Stimulated activated CD4-positive, alpha-beta T cell treated with anti-CD3 and anti-CD28 coated beads, Interleukin-4, amount 100 ng/mL, for 1 hour (primary cell): ENCODE results near the gene DIP2C.

Experiments used
- DNase-seq: peaks from one replicate; pipeline ENCODE4 v3.0.0-alpha.2; 2020

DIP2C gene

GRCh38 chr10:567869-568268, 121.6 kb downstream of the DIP2C start:
- DNase-seq: no peak

DNA sequence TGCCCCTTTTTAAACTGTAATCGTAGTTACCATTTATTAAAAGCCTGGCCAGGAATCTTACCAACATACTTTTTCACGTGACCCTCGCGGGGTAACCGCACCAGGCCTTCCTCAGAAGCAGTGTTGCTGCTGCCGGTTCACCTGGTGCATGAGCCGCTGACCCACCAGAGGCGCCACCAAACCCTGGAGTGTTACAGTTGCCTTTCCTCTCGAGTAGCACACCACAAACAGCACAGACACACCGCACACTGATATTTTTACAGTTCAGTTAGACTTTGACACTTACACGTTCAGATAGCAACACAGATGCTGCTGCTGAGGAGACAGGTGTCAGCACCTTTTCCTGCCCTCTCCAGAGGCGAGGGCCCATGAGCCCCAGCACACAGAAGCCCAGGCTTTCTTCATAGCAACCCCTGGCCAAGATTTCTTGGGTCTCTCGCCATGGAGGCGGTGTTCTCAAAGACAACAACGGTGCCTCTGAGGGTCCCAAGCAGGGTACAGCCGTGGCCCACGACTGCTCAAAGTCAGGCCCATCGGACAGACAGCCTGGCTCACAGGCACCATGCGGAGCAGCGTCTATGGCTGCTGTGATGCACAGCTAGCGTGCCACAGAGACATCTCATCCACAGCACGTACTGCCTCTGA, 123.1 kb downstream of the DIP2C start:
- no peak for DNase-seq

DNA sequence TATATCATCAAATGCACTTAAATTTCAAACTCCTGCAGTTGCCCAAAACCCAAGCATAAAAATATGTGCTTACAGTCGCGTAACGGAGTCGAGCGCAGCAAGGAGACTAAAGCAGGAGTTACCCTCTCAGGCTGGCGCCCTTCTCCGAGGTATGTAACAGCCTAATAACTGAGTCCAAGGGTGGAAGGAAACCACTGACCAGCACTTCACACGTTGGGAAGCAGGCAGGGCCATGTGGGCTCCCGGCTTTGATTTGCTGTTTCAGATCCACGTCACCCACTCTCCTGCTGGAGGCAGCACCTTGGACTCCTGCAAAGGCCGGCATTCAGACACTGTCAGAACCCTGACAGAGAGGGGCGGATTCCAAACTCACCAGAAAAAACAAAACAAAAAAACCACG, 123.8 kb downstream of the DIP2C start:
- no peak for DNase-seq

- no peak for DNase-seq
Observed at GRCh38 chr10:565146-565545, 124.3 kb downstream of the DIP2C start.

DNA sequence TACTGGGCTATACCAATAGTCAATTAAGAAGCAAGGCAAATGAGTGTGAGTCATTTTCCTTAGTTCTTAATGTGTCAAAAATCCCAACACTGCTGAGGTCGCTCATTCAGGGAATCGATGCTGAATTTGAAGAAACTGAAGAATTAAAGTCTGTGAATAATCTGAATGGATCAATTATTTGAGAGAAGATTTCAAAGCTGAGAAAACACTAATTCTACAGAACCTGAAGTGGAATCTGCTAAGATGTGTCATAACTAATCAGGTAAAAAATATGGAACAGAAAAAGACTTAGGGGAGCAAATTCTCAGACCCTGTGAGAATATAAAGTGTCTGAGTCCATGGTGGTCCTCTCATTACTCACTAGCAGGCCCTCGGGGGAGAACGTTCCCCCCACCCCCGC, 125.6 kb downstream of the DIP2C start:
- DNase-seq: no peak

DNA sequence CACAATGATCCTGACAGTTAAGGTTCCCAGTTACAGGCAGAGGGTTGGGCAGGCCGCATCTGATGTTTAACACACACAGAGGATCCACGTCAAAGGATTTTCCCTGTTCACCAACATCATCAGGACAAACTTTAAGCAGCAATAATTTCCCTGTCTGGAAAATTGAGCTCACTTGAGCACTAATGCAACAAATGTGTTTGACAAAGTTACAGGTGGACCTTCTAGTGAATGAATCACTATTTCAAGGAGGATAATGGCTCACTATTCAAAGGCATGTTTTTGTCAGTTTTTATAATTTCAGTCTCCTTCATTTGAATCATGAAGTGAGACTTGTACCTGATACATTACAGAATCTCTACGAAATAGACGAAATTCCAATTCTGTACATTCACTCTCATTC, 127.3 kb downstream of the DIP2C start:
- no peak for DNase-seq

GRCh38 chr10:561721-562120, 127.7 kb downstream of the DIP2C start:
- no peak for DNase-seq

DNA sequence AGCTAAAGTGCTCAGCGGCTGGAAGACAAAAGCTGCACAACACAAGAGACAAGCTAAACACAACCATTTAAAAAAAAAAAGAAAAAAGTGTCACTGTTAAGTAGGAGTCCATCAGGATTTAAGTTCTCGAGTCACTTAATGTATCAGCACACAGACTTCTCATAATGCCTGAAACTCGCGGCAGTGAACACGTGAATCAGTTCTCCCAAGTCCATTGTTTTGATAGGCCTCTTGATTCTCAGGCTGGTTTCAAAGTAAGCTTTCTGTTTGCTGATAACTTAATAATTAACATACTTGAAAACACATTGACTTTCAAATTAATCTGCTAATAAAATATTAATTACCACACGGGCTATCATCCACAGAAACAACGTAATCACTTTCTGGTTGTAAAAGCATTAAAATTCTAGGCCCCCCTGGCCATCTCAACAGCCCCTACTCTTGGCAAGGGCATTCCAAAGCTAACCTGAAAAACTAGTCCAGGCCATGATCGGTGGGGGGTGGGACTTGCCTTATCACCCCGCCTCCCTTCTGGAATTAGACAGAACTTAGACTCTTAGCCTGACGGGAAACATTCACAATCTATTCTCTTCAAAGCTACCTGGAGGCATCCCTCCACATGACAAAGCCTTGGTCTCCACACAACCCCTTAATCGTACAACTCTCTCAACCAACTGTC, 129.0 kb downstream of the DIP2C start:
- no peak for DNase-seq

DNA sequence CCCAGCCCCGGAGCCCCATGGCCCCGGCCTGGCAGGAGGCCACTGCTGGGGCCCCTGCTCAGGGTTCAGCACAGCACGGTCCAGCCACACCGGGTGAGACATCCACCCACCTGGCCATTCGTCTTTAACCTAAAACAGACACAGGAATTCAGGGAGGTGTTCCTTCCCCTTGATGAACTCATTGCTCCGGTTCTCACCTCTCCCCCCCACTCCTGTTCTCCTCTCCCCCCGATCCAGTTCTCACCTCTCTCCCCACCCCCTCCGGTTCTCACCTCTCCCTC, 129.8 kb downstream of the DIP2C start:
- no peak for DNase-seq

- no peak for DNase-seq
Observed at GRCh38 chr10:558891-559766, 130.3 kb downstream of the DIP2C start.

- no peak for DNase-seq
Observed at GRCh38 chr10:558364-558763, 131.1 kb downstream of the DIP2C start.

- DNase-seq: no peak
Observed at GRCh38 chr10:557792-558328, 131.6 kb downstream of the DIP2C start.

DNA sequence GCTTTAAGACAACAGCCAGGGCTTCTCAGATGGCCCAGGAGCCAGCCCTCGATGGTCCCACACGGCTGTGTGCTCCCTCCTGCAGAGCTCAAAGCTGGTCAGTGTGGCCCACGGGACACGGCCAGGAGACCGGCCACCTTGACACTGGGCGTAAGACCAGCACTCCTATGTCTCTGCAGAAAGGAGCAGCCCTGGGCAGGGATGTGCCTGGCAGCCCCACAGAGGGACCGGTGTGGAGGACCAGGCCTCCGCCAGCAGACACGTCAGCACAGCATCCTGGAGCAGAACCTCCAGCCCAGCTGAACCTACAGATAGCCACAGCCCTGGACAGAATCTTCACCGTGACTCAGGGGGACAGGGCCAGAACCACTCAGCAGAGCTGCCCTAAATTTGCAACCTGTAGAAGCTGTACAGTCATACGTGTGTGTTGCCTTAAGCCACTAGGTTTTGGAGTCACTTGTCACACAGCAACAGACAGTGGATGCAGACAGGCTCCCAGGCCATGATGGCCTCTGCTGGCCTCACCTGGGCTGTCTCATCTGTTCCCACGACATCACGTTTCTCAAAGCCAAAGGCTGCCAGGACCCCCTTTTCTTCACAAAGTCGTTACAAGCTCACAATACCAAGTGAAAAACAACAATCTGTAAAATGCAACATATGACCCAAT, 132.4 kb downstream of the DIP2C start:
- DNase-seq: no peak

DNA sequence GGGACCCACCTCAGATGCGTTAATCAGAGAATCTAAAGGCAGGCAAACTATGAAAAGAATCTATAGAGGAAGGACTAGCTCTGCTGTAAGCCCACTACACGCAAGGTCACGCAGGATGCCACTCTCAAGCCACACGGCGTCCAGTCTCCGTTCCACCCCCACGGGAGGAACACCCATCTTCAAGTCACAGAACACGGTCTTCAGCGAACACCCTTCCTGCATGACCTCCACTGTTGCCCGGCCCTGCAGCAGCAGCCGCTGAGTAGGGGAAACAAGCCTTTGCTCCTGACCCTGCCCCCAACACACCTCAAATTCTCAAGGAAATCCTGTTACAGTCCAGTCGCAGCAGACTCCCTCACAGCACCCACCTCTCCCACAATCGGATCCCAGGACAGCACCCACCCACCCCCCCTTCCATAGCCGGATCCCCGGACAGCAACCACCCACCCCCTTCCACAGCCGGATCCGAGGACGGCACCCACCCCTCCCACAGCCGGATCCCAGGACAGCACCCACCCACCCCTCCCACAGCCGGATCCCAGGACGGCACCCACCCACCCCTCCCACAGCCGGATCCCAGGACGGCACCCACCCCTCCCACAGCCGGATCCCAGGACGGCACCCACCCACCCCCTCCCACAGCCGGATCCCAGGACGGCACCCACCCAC, 133.7 kb downstream of the DIP2C start:
- DNase-seq: no peak

DNA sequence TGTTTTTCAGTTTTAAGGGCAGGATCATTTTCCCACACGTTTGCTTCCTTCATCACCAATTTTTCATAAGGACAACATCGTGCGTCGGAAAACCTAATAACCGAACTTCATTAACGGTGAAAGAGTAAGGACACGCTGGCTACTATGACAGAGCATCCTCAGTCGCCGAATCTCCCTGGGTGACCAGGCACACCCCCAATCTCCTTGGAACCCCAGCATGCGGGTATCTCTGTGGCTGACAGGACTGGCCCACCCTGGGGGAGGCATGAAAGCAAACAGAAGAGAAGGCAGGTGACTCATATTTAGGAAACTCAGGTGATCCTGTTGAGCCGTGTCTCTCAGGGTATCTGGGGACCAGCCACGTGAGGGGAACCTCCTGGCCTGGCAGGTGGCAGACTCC, 134.2 kb downstream of the DIP2C start:
- DNase-seq: no peak

DNA sequence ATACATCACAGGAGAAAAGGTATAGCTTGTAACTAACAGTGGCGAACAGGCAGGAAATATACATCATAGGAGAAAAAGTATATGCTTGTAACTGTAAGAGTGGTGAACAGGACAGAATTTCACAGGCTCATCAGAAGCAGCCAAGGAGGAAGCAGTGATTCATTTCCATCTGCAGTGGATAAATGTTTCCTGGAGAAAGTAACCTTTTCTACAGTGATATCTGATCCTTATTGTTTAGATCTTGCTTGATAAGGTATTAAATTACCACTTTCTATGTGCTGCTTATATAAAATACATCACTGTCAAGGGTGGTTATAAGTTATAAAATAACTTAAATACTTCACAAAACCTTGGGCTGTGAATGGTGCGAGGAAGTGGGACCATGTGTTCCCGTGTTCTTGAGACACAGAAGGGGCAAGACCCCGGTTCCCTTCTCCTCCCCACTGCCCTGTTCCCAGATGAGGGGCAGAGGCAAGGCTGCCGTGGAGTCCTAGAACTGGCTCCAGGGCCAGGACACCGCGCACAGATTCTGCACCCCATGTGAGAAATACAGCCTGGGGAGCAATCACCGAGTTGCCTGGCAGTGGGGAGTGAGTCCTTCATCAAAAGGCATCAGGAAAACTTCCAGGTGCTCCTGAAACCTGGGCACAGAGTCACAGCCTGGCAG, 135.2 kb downstream of the DIP2C start:
- DNase-seq: no peak

DNA sequence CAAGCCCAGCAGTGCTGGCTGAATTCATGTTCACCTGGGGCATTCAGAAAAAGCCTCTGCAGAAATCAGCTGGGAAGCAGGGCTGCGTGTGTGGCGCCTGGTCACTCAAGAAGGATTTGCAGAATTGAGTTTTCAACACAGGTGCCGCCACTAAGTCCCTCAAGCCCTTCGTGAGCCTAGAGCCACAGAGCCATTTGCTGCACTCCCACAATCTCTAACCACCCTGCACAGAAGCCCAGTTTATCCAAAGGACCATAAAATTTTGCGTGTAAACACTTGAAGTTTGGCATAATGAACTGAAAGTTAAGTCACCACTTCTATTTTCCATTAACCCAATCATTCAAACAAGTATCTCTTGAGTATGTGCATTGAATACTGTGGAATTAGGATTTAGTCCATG, 136.2 kb downstream of the DIP2C start:
- no peak for DNase-seq

DNA sequence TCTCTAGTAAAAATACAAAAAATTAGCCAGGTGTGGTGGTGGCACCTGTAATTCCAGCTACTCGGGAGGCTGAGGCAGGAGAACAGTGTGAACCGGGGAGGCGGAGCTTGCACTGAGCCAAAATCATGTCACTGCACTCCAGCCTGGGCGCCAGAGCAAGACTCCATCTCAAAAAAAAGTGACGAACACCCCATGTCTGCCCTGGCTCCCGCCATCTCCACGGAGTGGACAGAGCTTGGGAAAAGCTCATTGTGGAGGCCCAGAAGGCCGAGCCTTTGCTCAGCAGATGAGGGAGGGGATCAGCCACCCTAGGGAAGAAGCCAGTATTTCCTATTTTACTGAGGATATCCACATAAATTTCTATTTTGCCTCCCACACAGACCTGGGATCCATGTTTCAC, 136.8 kb downstream of the DIP2C start:
- no peak for DNase-seq

DNA sequence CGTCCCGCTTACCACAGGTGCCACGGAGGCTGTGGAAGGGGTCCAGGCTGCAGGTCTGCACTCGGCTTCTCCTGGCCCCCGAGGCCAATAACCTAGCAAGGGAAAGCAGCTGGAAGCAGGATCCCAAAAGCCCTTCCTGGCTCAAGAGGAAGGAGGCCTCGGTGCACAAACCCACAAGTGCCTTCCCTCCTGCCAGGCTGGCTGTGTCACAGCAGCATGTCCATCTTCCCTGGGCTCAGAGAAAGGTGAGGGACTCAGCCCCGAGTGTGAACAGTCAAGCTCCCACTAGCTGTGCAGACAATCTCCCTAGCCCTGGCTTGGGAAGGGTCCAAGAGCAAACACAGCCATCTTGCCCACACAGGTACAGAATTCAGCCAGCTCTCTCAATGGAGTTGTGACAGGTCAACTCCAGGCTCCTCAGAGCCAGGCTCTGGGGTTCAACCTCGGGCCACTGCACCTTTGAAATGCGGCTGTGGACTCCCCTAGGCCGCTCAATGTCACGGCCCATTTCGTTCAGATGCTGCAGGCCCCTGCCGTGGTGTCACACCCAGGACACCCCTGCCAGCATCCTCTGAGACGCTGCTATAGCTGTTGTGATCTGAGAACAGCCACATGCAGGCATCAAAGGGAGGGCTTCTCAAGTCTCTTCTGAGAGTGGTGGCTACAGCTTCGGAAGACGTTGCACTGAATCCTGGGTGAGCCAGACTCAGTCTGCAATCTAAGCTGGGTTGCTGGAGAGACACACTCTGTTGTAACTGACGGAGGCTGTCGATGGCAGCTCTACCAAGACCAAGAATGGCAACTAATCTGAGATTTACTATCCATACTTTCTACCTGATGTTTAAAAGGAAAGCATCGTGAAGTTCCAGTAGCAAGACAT, 137.9 kb downstream of the DIP2C start:
- DNase-seq: no peak

GRCh38 chr10:550665-551372, 138.6 kb downstream of the DIP2C start:
- no peak for DNase-seq

DNA sequence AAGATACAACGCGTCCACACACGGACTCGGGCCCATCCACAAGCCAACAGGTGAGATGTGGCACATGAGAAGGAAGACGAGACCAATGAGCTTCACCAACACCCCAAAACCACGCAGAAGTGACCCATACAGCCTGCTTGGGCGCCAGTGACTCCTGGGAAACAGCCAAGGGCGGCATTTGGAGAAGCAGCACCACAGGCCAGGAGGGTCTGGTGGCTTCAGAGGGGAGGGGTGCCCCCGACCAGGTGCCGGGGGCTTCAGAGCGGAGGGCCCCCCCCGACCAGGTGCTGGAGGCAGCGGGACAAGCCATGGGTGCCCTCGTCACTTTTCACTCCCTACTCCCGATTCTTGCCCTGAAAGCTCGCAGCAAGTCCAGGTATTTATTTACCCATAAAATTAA, 140.1 kb downstream of the DIP2C start:
- no peak for DNase-seq
